ENCODE results near the gene CADPS2. TPM values are rescaled to one million over a fixed set of nuclear protein-coding genes. Genes with fewer than 3 reads are reported as not detected.

CADPS2 gene
- polyA plus RNA-seq, 1 experiment = 0.38 TPM

DNA sequence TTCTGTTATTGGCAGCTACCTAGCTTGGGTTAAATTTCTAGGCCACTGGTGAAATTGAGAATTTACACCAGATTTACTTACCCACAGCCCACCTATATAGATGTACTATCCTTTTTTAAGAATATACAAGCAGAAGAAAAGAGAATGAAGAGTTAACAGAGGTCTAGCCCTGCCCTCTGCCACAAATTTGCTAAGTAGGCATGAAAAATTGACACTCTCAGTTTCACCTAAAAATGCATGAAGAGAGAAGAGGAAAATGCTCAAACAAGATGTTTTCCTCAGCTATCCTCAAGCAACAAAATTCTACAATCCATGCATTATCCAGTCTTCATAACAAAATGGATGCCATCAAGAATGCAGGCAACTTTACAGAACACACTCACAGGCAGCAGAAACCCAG is 158.9 kb downstream of the CADPS2 start:
- Histone ChIP-seq H3K4me3 (ENCODE audit: low read depth, low read length) (no peak overlapping the region), H3K36me3 (ENCODE audit: control insufficient read depth, insufficient read depth, low read length) (no peaks in the 10 kb centered on the region), H3K27me3 (ENCODE audit: control insufficient read depth, insufficient read depth, low read length) (no peaks in the 10 kb centered on the region)
- no peak for DNase-seq (ENCODE audit: low read depth)
- ChIA-PET CTCF (no interaction called here), POLR2A (no interaction called here)
- TF ChIP-seq, protein P1, sequence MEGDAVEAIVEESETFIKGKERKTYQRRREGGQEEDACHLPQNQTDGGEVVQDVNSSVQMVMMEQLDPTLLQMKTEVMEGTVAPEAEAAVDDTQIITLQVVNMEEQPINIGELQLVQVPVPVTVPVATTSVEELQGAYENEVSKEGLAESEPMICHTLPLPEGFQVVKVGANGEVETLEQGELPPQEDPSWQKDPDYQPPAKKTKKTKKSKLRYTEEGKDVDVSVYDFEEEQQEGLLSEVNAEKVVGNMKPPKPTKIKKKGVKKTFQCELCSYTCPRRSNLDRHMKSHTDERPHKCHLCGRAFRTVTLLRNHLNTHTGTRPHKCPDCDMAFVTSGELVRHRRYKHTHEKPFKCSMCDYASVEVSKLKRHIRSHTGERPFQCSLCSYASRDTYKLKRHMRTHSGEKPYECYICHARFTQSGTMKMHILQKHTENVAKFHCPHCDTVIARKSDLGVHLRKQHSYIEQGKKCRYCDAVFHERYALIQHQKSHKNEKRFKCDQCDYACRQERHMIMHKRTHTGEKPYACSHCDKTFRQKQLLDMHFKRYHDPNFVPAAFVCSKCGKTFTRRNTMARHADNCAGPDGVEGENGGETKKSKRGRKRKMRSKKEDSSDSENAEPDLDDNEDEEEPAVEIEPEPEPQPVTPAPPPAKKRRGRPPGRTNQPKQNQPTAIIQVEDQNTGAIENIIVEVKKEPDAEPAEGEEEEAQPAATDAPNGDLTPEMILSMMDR (IDR thresholded peaks at IDR 0.05; ENCODE audit: insufficient read depth, low read depth, low read length) = no peak

- Histone ChIP-seq H3K36me3 (ENCODE audit: control insufficient read depth, insufficient read depth, low read length) (no peaks in the 10 kb centered on the region), H3K27me3 (ENCODE audit: control insufficient read depth, insufficient read depth, low read length) (no peaks in the 10 kb centered on the region), H3K4me3 (ENCODE audit: low read depth, low read length) (no peak overlapping the region)
- POLR2A ChIA-PET = no interaction called here
- no peak for DNase-seq (ENCODE audit: low read depth)
- CTCF ChIA-PET = no interaction called here
- TF ChIP-seq, protein P1 (IDR thresholded peaks at IDR 0.05; ENCODE audit: insufficient read depth, low read depth, low read length) = no peak
These were observed 159.4 kb downstream of the CADPS2 start for GRCh38 chr7:122726881-122727280.

GRCh38 chr7:122724366-122724765 is 161.9 kb downstream of the CADPS2 start:
- H3K4me3 ChIP-seq (ENCODE audit: low read depth, low read length) = no peak overlapping the region
- ChIA-PET CTCF (interaction anchor here (1.3 kb wide), 1 partner anchor 9 kb away, joined by 3 read pairs; no protein-coding TSS in a partner anchor), POLR2A (no interaction called here)
- no peak for DNase-seq (ENCODE audit: low read depth)
- TF ChIP-seq, protein P1 (IDR thresholded peaks at IDR 0.05; ENCODE audit: insufficient read depth, low read depth, low read length) = no peak
- H3K27me3 ChIP-seq (ENCODE audit: control insufficient read depth, insufficient read depth, low read length) = no peaks in the 10 kb centered on the region
- no peaks in the 10 kb centered on the region for H3K36me3 ChIP-seq (ENCODE audit: control insufficient read depth, insufficient read depth, low read length)

DNA sequence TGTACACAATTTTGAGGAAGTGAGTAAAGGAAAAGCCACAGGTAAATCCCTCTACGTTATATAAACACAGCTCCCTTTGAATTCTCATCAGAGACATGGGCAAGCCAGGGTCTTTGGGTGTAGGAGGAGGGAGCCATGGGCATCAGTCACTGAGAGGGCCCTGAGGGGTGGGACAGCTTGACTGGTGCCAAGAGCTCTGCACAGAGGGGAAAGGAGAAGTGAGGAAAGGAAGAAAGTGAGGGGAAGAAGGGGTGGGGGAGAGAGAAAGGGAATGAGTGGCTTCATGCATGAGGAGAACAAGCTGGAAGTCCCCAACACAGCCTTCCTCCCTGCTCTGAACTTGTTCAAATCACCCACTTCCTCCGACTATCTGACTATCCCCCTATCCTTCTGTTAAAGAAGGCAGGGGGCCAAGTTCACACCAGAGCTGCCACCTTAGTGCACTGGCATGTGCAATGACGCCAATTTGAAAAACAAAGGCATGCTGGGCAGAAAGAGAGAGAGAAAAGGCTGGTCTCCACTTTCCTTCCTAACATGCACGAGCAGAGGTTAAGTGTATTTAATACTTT is 167.2 kb downstream of the CADPS2 start:
- H3K27me3 ChIP-seq (ENCODE audit: control insufficient read depth, insufficient read depth, low read length) = no peaks in the 10 kb centered on the region
- TF ChIP-seq, protein P1 (IDR thresholded peaks at IDR 0.05; ENCODE audit: insufficient read depth, low read depth, low read length) = no peak
- H3K4me3 ChIP-seq (ENCODE audit: low read depth, low read length) = no peak overlapping the region
- ChIA-PET CTCF (no interaction called here), POLR2A (no interaction called here)
- no peaks in the 10 kb centered on the region for H3K36me3 ChIP-seq (ENCODE audit: control insufficient read depth, insufficient read depth, low read length)
- no peak for DNase-seq (ENCODE audit: low read depth)

DNA sequence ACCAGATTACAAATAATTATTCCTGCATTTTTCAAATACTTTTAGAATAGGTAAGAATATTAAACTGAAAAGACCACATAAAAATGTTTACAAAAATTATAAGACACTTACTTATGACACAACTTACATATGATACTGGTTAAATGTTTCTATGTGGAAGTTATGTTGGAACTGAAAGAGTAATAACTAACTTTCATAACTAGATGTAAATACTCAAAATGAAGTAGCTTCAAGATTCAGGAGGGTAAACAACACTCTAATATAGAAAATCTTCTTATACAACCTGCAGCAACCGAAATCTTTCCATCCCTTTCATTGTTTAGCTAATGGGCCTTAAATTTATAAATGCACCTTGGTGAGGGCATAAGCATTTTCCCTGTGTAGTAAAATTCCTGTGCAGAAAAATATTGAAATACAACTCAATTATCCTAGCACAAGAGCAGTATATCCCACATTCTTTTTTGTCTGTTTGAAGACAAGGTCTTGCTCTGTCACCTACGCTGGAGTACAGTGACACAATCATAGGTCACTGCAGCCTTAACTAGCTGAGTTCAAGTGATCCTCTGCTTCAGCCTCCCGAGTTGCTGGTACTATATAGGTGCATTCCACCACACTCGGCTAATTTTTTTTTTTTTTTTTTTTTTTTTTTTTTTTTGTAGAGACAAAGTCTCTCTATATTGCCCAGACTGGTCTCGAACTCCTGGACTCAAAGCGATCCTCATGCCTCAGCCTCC is 168.7 kb downstream of the CADPS2 start:
- TF ChIP-seq, protein P1 (IDR thresholded peaks at IDR 0.05; ENCODE audit: insufficient read depth, low read depth, low read length) = no peak
- CTCF ChIA-PET = no interaction called here

More for the DNA sequence above, 168.7 kb downstream of the CADPS2 start:
- H3K36me3 ChIP-seq (ENCODE audit: control insufficient read depth, insufficient read depth, low read length) = no peaks in the 10 kb centered on the region
- H3K4me3 ChIP-seq (ENCODE audit: low read depth, low read length) = no peak overlapping the region
- DNase-seq (ENCODE audit: low read depth) = no peak
- POLR2A ChIA-PET = no interaction called here
- H3K27me3 ChIP-seq (ENCODE audit: control insufficient read depth, insufficient read depth, low read length) = no peaks in the 10 kb centered on the region
